IPS-NIHi11 (cell line): Measurements from ENCODE around the gene SOX15.
"Not testable (repeated sequence)": the region's sequence is repeated elsewhere in the genome, so short reads cannot be mapped to it uniquely, and the experiment has no call there.

Source experiments
- DNase-seq: peaks from one replicate; pipeline ENCODE4 v3.0.0; 2012; ENCODE audit warnings: mixed read lengths, low spot score

Gene SOX15

GRCh38 chr17:7610641-7611040 is 20.7 kb upstream of the SOX15 start:
- DNase-seq: no peak

- no peak for DNase-seq
Measured at GRCh38 chr17:7606280-7606679, 16.4 kb upstream of the SOX15 start.

GRCh38 chr17:7597561-7597960 is 7.7 kb upstream of the SOX15 start:
- DNase-seq: not testable (repeated sequence)

GRCh38 chr17:7593296-7593695 is 3.4 kb upstream of the SOX15 start:
- no peak for DNase-seq

GRCh38 chr17:7592422-7593021 is 2.6 kb upstream of the SOX15 start:
- no peak for DNase-seq

- no peak for DNase-seq
Measured at GRCh38 chr17:7591596-7591995, 1.7 kb upstream of the SOX15 start.

GRCh38 chr17:7590743-7591142 is 849 bp upstream of the SOX15 start:
- peak; percentile 78 for DNase-seq

- peak; percentile 88 for DNase-seq
Measured at GRCh38 chr17:7589204-7589868, 558 bp downstream of the SOX15 start.

GRCh38 chr17:7588553-7589203 is 1.2 kb downstream of the SOX15 start:
- DNase-seq: peak; percentile 33

- no peak for DNase-seq
Measured at GRCh38 chr17:7587420-7588151, 2.3 kb downstream of the SOX15 start.

- no peak for DNase-seq
Measured at GRCh38 chr17:7586673-7587419, 3.0 kb downstream of the SOX15 start.

GRCh38 chr17:7583253-7584109 is 6.4 kb downstream of the SOX15 start, which contains the start of gene MPDU1:
Gene MPDU1, plus strand, starts transcription at chr17:7583852. Its CDS starts 11 bp downstream, at chr17:7583863.
- DNase-seq: peak; percentile 86

GRCh38 chr17:7582396-7583252 is 7.3 kb downstream of the SOX15 start:
- no peak for DNase-seq

- DNase-seq: no peak
Measured at GRCh38 chr17:7580604-7581575, 9.0 kb downstream of the SOX15 start.

GRCh38 chr17:7579834-7580603 is 9.9 kb downstream of the SOX15 start:
- DNase-seq: no peak

GRCh38 chr17:7579001-7579833 is 10.7 kb downstream of the SOX15 start, which contains the start of gene CD68:
Gene CD68, plus strand, starts transcription at chr17:7579638. Its CDS starts 40 bp downstream, at chr17:7579678.
- no peak for DNase-seq
